ENCODE measurements around the gene TRAPPC10.

The TRAPPC10 gene

GRCh38 chr21:44011579-44012473 is at the start of gene TRAPPC10:
TSS of gene TRAPPC10 (plus strand) at chr21:44012309. CDS start at chr21:44012494, 185 bp downstream.
- DNase-seq = no peak

GRCh38 chr21:43965911-43966585 is 46.1 kb upstream of the TRAPPC10 start:
- no peak for DNase-seq

- DNase-seq = no peak
Measured at GRCh38 chr21:43966946-43967512, 45.1 kb upstream of the TRAPPC10 start.

GRCh38 chr21:43967981-43968380 is 44.1 kb upstream of the TRAPPC10 start:
- no peak for DNase-seq

- no peak for DNase-seq
Measured at GRCh38 chr21:43968410-43969114, 43.5 kb upstream of the TRAPPC10 start.

GRCh38 chr21:43969115-43969444 is 43.0 kb upstream of the TRAPPC10 start:
- no peak for DNase-seq

GRCh38 chr21:43970551-43970950 is 41.6 kb upstream of the TRAPPC10 start:
- DNase-seq = no peak

- DNase-seq = no peak
Measured at GRCh38 chr21:43971201-43971991, 40.7 kb upstream of the TRAPPC10 start.

GRCh38 chr21:43971992-43972255 is 40.2 kb upstream of the TRAPPC10 start:
- DNase-seq = no peak

- no peak for DNase-seq
Measured at GRCh38 chr21:43972850-43973633, 39.1 kb upstream of the TRAPPC10 start.

GRCh38 chr21:43973634-43973955 is 38.5 kb upstream of the TRAPPC10 start:
- DNase-seq = no peak

- DNase-seq = no peak
Measured at GRCh38 chr21:43974791-43975468, 37.2 kb upstream of the TRAPPC10 start.

GRCh38 chr21:43975469-43976098 is 36.5 kb upstream of the TRAPPC10 start:
- peak; percentile 11 for DNase-seq

- DNase-seq = no peak
Measured at GRCh38 chr21:43976661-43977060, 35.4 kb upstream of the TRAPPC10 start.

- no peak for DNase-seq
Measured at GRCh38 chr21:43978060-43978459, 34.0 kb upstream of the TRAPPC10 start.

- no peak for DNase-seq
Measured at GRCh38 chr21:43979654-43980053, 32.5 kb upstream of the TRAPPC10 start.

GRCh38 chr21:43981151-43981870 is 30.8 kb upstream of the TRAPPC10 start:
- no peak for DNase-seq

GRCh38 chr21:43981871-43982210 is 30.3 kb upstream of the TRAPPC10 start:
- no peak for DNase-seq

GRCh38 chr21:43982489-43983078 is 29.5 kb upstream of the TRAPPC10 start:
- DNase-seq = no peak

- no peak for DNase-seq
Measured at GRCh38 chr21:43983390-43983789, 28.7 kb upstream of the TRAPPC10 start.
